ENCODE results near the gene CX3CL1.

GRCh38 chr16:57390636-57391295 lies 18.5 kb downstream of the CX3CL1 start:
- TF ChIP-seq CTCF (IDR thresholded peaks at IDR 0.05): no peak
- no peak for TF ChIP-seq POLR2A (IDR thresholded peaks at IDR 0.05)
- TF ChIP-seq POLR2AphosphoS5 (IDR thresholded peaks at IDR 0.05): no peak
- no peak for TF ChIP-seq EP300 (IDR thresholded peaks at IDR 0.05)

Measured in upper lobe of left lung (tissue), 4 donors.